ENCODE results near the gene WASL.
"Not testable (repeated sequence)": the region's sequence is repeated elsewhere in the genome, so short reads cannot be mapped to it uniquely, and the experiment has no call there.

Gene WASL

GRCh38 chr7:123637878-123638277 lies 110.9 kb downstream of the WASL start:
- Mint-ChIP-seq H3K9me3 (no peaks in the 10 kb centered on the region), H3K36me3 (ENCODE audit: low read depth) (no peaks in the 10 kb centered on the region), H3K27me3 (peaks cover 44% of the 10 kb centered on the region), H3K4me3 (no peak overlapping the region), H3K4me1 (ENCODE audit: low read depth) (no peaks in the 10 kb centered on the region), H3K27ac (no peak overlapping the region)
- DNase-seq = no peak

- H3K4me3 Mint-ChIP-seq = no peak overlapping the region
- DNase-seq = no peak
- peaks cover 40% of the 10 kb centered on the region for H3K27me3 Mint-ChIP-seq
- H3K9me3 Mint-ChIP-seq = no peaks in the 10 kb centered on the region
- no peaks in the 10 kb centered on the region for H3K36me3 Mint-ChIP-seq (ENCODE audit: low read depth)
- no peaks in the 10 kb centered on the region for H3K4me1 Mint-ChIP-seq (ENCODE audit: low read depth)
- no peak overlapping the region for H3K27ac Mint-ChIP-seq
Observed at GRCh38 chr7:123637203-123637602, 111.6 kb downstream of the WASL start.

GRCh38 chr7:123635551-123636359 lies 113.0 kb downstream of the WASL start:
- no peaks in the 10 kb centered on the region for H3K4me1 Mint-ChIP-seq (ENCODE audit: low read depth)
- peaks cover 37% of the 10 kb centered on the region for H3K27me3 Mint-ChIP-seq
- no peaks in the 10 kb centered on the region for H3K9me3 Mint-ChIP-seq
- H3K27ac Mint-ChIP-seq = no peak overlapping the region
- no peak for DNase-seq
- H3K36me3 Mint-ChIP-seq (ENCODE audit: low read depth) = no peaks in the 10 kb centered on the region
- no peak overlapping the region for H3K4me3 Mint-ChIP-seq

- H3K9me3 Mint-ChIP-seq; H3K4me1 Mint-ChIP-seq (ENCODE audit: low read depth): not testable (repeated sequence)
Observed at GRCh38 chr7:123634011-123634573, 114.7 kb downstream of the WASL start.

GRCh38 chr7:123633553-123633952 lies 115.2 kb downstream of the WASL start:
- no peak for DNase-seq
- H3K27ac Mint-ChIP-seq = no peak overlapping the region
- H3K9me3 Mint-ChIP-seq = no peaks in the 10 kb centered on the region
- peaks cover 28% of the 10 kb centered on the region for H3K27me3 Mint-ChIP-seq
- no peaks in the 10 kb centered on the region for H3K4me1 Mint-ChIP-seq (ENCODE audit: low read depth)
- H3K36me3 Mint-ChIP-seq (ENCODE audit: low read depth) = no peaks in the 10 kb centered on the region
- no peak overlapping the region for H3K4me3 Mint-ChIP-seq

More at GRCh38 chr7:123634011-123634573, 114.7 kb downstream of the WASL start:
- H3K4me3 Mint-ChIP-seq; DNase-seq; H3K27ac Mint-ChIP-seq; H3K36me3 Mint-ChIP-seq (ENCODE audit: low read depth): not testable (repeated sequence)
- H3K27me3 Mint-ChIP-seq = peaks cover 30% of the 10 kb centered on the region

GRCh38 chr7:123632808-123633207 lies 116.0 kb downstream of the WASL start:
- Mint-ChIP-seq H3K4me1 (ENCODE audit: low read depth) (no peaks in the 10 kb centered on the region), H3K27me3 (peaks cover 22% of the 10 kb centered on the region), H3K4me3 (no peak overlapping the region), H3K9me3 (no peaks in the 10 kb centered on the region), H3K27ac (no peak overlapping the region), H3K36me3 (ENCODE audit: low read depth) (no peaks in the 10 kb centered on the region)
- DNase-seq = no peak
